ENCODE measurements around the gene CREB3.

CREB3 gene

DNA sequence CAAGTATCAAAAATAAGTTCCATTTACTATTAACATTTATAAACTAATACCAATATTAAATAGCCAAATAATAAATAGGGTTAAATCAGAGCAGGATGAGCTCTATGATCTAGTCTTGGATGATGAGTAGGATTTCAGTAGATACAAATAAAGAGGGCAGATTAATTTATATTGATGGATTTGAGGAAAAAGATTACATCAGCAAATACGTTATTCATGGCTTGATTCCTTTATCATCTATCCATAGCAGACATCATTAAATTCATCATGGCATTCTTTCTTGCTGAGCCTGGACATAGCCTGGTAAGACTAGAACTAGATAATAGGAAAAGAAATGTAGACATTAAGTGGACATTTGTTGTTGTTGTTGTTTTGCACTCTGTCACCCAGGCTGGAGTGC is 35.0 kb downstream of the CREB3 start:
- H3K4me3 ChIP-seq (ENCODE audit: low read depth, low read length): no peak overlapping the region
- TF ChIP-seq MYC (IDR thresholded peaks at IDR 0.05; ENCODE audit: low read depth, low read length) (no peak), POLR2A (IDR thresholded peaks at IDR 0.05; ENCODE audit: extremely low read depth, insufficient read length) (no peak)
- TF ChIP-seq, protein P1, sequence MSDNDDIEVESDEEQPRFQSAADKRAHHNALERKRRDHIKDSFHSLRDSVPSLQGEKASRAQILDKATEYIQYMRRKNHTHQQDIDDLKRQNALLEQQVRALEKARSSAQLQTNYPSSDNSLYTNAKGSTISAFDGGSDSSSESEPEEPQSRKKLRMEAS (IDR thresholded peaks at IDR 0.05; ENCODE audit: low read depth, low read length): no peak
- no peak for DNase-seq (ENCODE audit: low read depth)

DNA sequence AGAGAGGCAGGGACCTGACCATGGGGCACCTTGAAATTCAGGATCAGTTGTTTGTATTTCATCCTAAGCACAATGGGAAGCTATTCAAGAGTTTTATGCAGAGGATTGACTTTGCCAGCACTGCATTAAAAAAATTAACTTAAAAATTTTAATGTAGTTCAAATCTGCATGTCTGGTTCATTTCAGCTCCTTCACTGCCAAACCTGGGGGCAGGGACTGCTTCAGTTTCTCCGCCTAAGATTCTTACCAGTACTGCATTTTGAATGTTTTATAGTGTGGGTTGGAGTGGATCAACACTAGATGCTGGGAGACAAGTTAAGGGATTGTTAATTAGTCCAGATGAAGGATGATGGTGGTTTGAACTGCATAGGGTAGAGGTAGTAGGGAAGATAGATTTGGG is 37.3 kb downstream of the CREB3 start:
- no peak for DNase-seq (ENCODE audit: low read depth)
- no peak overlapping the region for H3K4me3 ChIP-seq (ENCODE audit: low read depth, low read length)
- no peak for TF ChIP-seq POLR2A (IDR thresholded peaks at IDR 0.05; ENCODE audit: extremely low read depth, insufficient read length)

DNA sequence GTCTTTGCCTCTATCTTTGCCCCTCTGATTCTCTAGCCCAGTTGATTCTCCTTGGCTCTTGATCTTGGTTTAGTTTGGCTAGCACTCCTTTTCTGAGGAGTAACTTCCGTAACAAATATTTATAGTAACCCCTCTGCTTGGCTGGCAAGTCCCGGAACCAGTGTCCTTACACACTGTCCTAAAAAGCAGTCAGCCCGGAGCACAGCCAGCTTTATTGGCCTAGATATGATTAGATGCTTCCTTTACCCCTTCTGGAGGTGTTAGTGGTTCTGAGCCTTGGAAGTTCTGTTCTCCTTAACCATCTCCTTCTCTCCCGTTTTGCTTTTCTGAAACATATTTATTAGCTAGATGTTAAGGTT is 38.6 kb downstream of the CREB3 start:
- no peak overlapping the region for H3K4me3 ChIP-seq (ENCODE audit: low read depth, low read length)
- DNase-seq (ENCODE audit: low read depth): no peak
- TF ChIP-seq MYC (IDR thresholded peaks at IDR 0.05; ENCODE audit: low read depth, low read length): no peak
- TF ChIP-seq, protein P2, sequence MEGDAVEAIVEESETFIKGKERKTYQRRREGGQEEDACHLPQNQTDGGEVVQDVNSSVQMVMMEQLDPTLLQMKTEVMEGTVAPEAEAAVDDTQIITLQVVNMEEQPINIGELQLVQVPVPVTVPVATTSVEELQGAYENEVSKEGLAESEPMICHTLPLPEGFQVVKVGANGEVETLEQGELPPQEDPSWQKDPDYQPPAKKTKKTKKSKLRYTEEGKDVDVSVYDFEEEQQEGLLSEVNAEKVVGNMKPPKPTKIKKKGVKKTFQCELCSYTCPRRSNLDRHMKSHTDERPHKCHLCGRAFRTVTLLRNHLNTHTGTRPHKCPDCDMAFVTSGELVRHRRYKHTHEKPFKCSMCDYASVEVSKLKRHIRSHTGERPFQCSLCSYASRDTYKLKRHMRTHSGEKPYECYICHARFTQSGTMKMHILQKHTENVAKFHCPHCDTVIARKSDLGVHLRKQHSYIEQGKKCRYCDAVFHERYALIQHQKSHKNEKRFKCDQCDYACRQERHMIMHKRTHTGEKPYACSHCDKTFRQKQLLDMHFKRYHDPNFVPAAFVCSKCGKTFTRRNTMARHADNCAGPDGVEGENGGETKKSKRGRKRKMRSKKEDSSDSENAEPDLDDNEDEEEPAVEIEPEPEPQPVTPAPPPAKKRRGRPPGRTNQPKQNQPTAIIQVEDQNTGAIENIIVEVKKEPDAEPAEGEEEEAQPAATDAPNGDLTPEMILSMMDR (IDR thresholded peaks at IDR 0.05; ENCODE audit: low read depth, low read length): no peak
- no peak for TF ChIP-seq POLR2A (IDR thresholded peaks at IDR 0.05; ENCODE audit: extremely low read depth, insufficient read length)
- TF ChIP-seq, protein P1 (IDR thresholded peaks at IDR 0.05; ENCODE audit: low read depth, low read length): no peak

DNA sequence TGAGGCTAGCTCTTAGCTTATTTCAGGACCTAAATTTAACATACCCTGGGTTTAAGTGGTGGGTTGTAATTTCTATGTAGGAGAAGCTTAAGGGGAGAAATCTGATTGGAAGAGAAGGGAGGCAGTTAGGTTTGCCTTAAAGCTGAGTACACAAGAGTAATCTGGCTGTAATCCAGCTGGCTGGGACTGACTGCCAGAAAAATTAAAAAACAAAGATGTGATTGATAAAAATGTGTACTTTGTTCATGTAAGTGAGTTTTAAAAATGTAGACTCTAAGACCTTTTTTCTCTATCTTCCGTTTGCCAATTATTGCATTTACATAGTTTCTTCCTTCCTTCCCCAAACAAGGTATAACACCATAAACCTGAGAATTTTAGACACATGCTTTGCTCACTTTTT is 39.1 kb downstream of the CREB3 start:
- no peak for DNase-seq (ENCODE audit: low read depth)
- TF ChIP-seq, protein P1 (IDR thresholded peaks at IDR 0.05; ENCODE audit: low read depth, low read length): no peak
- TF ChIP-seq, protein P2 (IDR thresholded peaks at IDR 0.05; ENCODE audit: low read depth, low read length): no peak
- TF ChIP-seq MYC (IDR thresholded peaks at IDR 0.05; ENCODE audit: low read depth, low read length) (no peak), POLR2A (IDR thresholded peaks at IDR 0.05; ENCODE audit: extremely low read depth, insufficient read length) (no peak)
- H3K4me3 ChIP-seq (ENCODE audit: low read depth, low read length): no peak overlapping the region

DNA sequence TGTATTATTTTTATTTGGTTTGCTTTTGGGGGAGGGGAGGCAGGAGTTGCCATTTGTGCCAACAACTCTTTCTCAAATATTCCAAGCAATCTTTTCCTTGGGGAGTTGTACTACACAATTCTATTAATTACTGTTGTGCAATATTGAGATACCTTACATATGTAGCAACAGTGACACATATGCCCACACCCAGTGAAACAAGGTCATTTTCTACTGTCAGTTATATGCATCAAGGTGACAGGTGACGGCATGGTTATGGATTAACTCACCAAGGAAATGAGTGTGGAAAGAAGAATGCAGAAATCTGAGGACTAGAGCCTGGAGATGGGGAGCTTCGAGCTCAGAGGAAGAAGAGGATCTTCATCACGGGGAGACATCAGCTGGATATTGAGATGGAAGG is 39.5 kb downstream of the CREB3 start:
- TF ChIP-seq MYC (IDR thresholded peaks at IDR 0.05; ENCODE audit: low read depth, low read length): no peak
- TF ChIP-seq, protein P2 (IDR thresholded peaks at IDR 0.05; ENCODE audit: low read depth, low read length): no peak
- TF ChIP-seq, protein P1 (IDR thresholded peaks at IDR 0.05; ENCODE audit: low read depth, low read length): no peak
- no peak for TF ChIP-seq POLR2A (IDR thresholded peaks at IDR 0.05; ENCODE audit: extremely low read depth, insufficient read length)
- DNase-seq (ENCODE audit: low read depth): no peak
- no peak overlapping the region for H3K4me3 ChIP-seq (ENCODE audit: low read depth, low read length)

DNA sequence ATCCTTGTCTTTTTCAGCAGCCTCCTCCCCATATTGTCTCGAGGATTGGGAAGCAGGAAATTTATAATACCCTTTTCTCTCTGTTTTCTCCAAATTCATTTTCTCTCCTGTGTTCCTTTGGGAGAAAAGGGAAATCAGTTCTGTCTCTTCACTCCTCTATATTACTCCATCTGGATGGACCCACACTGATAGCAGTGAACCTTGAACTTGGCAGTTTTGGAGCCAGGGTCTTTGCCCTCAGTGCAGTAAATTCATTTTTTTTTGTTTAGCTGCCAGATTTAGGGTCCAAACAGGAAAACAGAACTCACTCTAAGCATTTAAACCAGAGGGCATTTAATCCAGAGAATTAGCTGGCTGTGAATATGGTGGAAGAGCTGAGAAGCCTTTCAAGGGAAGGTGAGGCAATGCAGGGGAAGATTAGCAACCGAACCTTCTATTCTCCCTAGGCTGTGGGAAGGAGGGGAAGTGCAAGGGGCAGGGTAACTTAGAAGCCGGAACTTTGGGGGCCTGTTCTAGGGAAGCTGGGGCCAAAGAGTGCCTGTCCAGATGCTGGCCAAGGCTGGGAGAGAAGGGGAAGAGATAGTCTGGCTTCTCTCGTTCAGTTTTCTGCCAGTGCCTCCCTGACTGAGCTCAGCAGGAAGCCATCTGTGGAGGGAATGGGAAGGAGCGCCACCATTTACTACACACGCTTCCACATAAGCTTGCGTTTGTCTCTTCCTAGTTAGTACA is 42.6 kb downstream of the CREB3 start:
- no peak overlapping the region for H3K4me3 ChIP-seq (ENCODE audit: low read depth, low read length)
- DNase-seq (ENCODE audit: low read depth): no peak
- TF ChIP-seq POLR2A (IDR thresholded peaks at IDR 0.05; ENCODE audit: extremely low read depth, insufficient read length): no peak
- TF ChIP-seq, protein P2 (IDR thresholded peaks at IDR 0.05; ENCODE audit: low read depth, low read length): no peak
- no peak for TF ChIP-seq MYC (IDR thresholded peaks at IDR 0.05; ENCODE audit: low read depth, low read length)
- TF ChIP-seq, protein P1 (IDR thresholded peaks at IDR 0.05; ENCODE audit: low read depth, low read length): no peak
